H1 (cell line): ENCODE results near the gene NAV2. TPM values are rescaled to one million over a fixed set of nuclear protein-coding genes. Genes with fewer than 3 reads are reported as not detected.

Experiments
- CEBPB ChIP-seq: IDR thresholded peaks from 2 replicates; pipeline ENCODE4 v1.6.1; 2012; ENCODE audit warnings: low read depth, low read length
- GTF2F1 ChIP-seq: IDR thresholded peaks from 2 replicates; pipeline ENCODE4 v1.6.1; 2012; ENCODE audit warnings: low read depth, low read length, improper control_type of control experiment, borderline replicate concordance
- HDAC2 ChIP-seq, 2 experiments: fragments of 300-600 bp in 1 of 2; sonication (generic) in 1 of 2; IDR thresholded peaks; 2 replicates each; pipeline ENCODE4 v1.6.1; 2011 to 2012; ENCODE audit warnings: low read depth in 2 of 2, low read length in 2 of 2, mild to moderate bottlenecking in 2 of 2, moderate library complexity in 2 of 2, borderline replicate concordance in 1 of 2, inconsistent platforms in 1 of 2
- JUND ChIP-seq: IDR thresholded peaks from 2 replicates; pipeline ENCODE4 v1.6.1; 2011; ENCODE audit warnings: mild to moderate bottlenecking, improper control_type of control experiment, low read length
- PHF8 ChIP-seq: fragments of 200-600 bp; sonication (generic); conservative IDR thresholded peaks from 2 replicates; pipeline ENCODE4 v1.7.1; 2012; ENCODE audit warnings: low read depth, mild to moderate bottlenecking, inconsistent platforms, low read length, moderate library complexity
- POU5F1 ChIP-seq: IDR thresholded peaks from 2 replicates; pipeline ENCODE4 v1.6.1; 2011; ENCODE audit warnings: low read depth, mild to moderate bottlenecking, low read length, moderate library complexity
- polyA plus RNA-seq, 7 experiments: library from polyadenylated mRNA; depleted of rRNA in 3 of 7; stranded (reverse) in 5 of 7; unstranded in 2 of 7; fragments of >200 nt in 5 of 7; fragments of 200-250 nt in 2 of 7; gene quantifications; 1 replicate in 5 of 7; 2 replicates in 1 of 7; 4 replicates in 1 of 7; pipeline versions ENCODE4 v1.2.1 to v1.2.3, GENCODE V29; 2011 to 2013; ENCODE audit warnings: missing spikeins in 2 of 7, mixed read lengths in 2 of 7
- total RNA-seq: library from RNA; stranded (reverse); fragmentation: NEBNext Ultra II Directional; extraction: Animal tissue kit (Norgen Biotek cat#: 25700); gene quantifications from 2 replicates; pipeline ENCODE4 v1.2.1, GENCODE V29; 2021

NAV2 gene
- total and polyA plus RNA-seq, 2 of the 8 experiments (the other 6 are each of a cell fraction or from before 2014, with no cell fraction given): 35.6 to 73.6 TPM

DNA sequence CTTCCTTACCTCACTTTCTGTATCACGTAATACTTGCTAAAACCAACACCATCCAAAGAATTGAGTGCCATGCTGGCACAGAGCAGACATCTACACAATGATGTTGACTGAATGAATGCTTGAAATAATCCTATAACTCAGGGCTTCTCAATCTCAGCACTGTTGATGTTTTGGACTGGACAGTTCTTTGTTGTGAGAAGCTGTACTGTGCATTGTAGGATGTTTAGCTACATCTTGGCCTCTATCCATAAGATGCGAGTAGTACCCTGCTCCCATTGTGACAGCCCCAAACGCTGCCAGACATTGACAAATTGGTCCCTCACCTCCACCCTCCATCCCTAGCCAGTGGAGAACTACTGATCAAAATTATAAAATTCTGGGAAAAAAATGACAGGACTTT lies 153.4 kb downstream of the NAV2 start (continued):
- TF ChIP-seq HDAC2 (IDR thresholded peaks at IDR 0.05; ENCODE audit: borderline replicate concordance in 1 of 2, low read depth in 2 of 2, low read length in 2 of 2): no peak
- TF ChIP-seq PHF8: no peak
- TF ChIP-seq JUND: no peak
- no peak for TF ChIP-seq GTF2F1
- TF ChIP-seq CEBPB: no peak
- TF ChIP-seq POU5F1: no peak
